Measurements from ENCODE around the gene CLEC2D.
"Not testable (repeated sequence)": the region's sequence is repeated elsewhere in the genome, so short reads cannot be mapped to it uniquely, and the experiment has no call there.

CLEC2D gene

DNA sequence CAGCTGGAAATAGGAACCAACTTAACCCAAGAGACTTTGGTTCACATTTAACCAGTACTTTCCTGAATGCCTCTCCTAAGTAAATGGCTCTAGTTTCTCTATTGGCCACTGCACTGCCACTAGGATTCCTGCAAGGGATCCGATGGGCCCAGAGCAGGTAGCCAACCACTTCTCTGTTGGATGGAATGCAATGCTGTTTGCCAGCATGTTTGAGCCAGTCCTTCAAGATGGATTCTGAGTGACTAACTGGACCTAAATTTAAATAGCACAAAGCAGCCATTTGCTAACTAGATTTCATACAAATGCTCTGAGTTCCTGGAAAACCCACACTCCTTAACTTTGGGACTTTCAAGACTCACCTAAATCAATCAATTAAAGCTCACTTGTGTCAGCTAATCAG, 9.5 kb upstream of the CLEC2D start:
- no peak for DNase-seq (ENCODE audit: low spot score)

DNA sequence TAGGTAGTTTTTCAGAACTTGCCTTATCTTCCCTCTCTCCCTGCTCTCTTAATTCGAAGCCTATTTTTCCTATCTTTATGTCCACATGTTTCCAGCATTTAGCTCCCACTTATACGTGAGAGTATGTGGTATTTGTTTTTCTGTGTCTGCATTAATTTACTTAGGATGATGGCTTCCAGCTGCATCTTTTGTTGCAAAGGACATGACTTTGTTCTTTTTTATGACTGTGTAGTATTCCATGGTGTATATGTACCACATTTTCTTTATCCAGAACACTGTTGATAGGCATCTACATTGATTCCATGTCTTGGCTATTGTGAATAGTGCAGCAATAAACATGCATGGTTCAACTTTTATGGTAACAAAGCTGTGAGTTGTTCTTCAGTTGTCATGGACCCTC, 7.8 kb upstream of the CLEC2D start:
- no peak for DNase-seq (ENCODE audit: low spot score)

DNA sequence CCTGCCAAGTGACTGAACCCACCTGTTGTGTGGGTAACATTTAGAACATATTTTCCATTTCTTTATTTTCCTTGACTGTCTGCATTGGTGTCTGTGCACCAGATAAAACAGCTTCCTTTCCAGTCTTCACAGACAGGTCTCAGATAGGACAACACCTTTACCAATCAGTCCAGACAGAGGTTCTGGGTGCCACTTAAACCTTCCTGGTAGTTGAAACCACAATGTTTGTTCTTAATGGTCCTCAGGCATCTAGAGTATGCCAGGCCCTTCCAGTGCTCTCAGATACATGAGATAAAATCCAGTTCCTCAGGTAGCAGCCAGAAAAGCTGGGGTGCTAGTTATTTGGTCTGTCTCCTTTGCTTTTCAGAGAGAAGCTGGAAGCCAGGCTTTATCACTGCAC, 7.0 kb upstream of the CLEC2D start:
- DNase-seq (ENCODE audit: low spot score), result no peak

DNA sequence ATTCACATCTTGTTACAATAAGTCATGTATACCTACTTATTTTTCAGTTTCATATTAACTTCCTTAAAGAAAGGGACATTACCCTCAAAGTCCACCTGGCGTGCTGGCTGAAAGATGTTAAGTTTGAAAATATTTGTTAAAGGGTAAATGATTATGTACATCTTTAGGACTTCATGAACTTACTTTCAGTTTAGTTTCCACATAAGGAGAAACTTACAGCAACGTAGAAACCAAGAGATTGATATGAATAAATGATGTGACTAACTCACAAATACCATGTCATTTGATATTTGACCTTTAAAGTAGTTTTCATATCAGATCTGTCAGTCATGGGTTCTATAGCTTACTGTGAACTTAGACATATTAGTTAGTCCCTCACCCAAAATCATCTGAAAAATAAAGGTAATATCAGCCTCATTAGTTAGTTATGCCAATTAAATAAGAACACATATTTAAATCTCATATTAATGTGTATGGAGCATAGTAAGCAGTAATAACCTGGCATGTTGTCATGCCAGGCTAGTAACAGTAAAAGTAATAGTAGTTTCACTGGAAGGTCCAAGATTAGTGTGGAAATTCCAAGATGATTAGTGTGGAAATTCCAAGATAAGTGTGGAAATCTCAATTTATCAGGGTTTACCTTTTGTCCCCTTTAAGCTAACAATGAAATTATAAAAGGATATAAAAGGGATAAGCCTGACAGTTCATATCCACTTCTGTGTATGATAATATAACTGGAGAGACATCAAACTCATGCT, 1.9 kb upstream of the CLEC2D start:
- DNase-seq (ENCODE audit: low spot score), result no peak

DNA sequence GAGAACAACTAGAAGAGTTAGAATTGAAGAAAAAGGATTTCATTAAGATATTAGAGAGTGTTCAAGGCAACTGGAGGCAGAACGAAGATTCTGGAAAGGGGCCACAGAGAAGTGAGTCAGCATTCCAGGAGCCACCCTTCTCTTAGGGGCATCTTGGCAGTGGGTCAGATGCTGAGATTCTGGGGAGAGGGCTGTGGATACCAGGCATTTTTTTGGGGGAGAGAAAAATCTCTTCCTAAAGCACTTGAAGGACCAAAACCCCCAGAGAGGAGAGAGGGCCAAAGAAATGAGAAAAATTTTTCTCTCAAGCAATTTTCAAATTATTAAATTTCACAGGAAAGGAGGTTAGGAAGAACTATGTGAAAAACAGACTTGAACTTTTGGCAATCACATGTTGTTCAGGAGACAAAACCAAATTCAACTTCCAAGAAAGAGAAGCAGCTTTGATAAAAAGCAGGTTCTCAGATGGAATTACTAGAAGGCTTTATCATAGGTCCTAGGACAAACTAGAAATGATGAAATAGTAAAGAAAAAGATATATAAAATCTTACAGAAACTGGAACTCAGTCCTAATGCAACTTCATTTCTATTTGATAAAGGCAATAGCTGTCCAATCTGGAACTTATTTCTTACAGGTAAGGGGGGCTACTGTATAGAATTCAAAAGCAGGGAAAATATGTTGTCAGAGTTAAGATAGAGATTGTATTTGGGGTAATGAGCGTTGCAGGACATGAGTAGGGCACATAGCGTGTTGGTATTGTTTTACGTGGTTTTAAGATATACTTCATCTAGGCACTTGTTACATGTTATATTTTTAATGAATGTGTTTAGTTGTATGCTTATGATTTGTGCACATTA, 1.1 kb upstream of the CLEC2D start:
- DNase-seq (ENCODE audit: low spot score), result no peak

DNA sequence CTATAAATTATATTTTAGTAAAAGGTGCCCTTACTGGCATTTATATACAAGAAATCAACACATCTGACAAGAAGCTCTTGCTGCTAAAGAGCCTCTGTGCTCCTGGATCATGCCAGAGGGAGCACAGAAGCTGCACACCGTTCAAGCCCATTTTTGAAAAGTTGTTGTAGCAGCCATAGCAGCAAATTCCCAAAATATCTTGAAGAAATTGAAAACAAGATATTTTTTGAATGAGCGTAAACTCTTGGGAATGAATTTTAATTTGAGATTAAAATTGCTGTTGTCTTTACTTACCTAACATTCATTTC, 540 bp upstream of the CLEC2D start:
- no peak for DNase-seq (ENCODE audit: low spot score)

DNA sequence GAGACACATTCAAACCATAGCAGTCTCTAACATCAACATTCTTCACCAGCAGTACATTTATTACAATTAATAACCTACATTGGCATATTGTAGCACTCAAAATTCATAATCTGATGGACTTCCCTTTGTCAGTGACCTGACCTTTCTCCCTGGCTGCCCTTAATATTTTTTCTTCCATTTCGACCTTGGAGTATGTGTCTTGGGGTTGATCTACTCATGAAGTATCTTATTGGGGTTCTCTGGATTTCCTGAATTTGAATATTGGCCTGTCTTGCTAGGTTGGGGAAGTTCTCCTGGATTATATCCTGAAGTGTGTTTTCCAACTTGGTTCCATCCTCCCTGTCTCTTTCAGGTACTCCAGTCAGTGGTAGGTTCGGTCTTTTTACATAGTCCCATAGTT, 2.8 kb downstream of the CLEC2D start:
- not testable (repeated sequence) for DNase-seq (ENCODE audit: low spot score)

DNA sequence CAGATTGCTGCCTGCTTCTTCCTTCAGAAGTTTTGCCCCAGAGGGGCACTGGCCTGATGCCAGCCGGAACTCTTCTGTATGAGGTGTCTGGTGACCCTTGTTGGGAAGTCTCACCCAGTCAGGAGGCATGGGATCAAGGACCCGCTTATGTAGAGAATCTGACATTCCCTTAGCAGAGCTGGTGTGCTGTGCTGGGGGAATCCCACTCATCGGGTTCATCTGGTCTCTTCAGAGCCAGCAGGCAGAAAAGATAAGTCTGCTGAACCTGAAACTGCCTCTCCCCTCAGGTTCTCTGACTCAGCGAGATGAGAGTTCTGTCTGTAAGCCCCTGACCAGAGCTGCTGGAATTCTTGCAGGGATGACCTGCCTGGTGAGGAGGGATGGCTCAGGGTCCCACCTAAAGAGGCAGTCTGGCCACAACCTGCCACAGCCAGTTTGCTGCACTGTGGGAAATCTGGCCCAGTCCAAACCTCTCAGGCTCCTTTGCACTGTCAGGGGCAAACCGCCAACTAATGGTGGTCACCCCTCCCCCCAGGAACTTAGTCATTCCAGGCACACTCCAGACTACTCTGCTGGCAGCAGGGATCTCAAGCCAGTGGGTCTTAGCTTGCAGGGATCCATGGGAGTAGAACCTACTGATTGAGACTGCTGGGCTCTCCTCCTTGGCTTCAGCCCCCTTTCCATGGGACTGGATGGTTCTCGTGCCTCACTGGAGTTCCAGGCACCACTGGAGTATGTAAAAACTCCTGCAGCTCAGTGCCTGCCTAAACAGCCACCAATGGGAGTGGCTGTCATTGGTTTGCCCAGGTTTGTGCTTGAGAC, 4.1 kb downstream of the CLEC2D start:
- peak; percentile 64 for DNase-seq (ENCODE audit: low spot score)

DNA sequence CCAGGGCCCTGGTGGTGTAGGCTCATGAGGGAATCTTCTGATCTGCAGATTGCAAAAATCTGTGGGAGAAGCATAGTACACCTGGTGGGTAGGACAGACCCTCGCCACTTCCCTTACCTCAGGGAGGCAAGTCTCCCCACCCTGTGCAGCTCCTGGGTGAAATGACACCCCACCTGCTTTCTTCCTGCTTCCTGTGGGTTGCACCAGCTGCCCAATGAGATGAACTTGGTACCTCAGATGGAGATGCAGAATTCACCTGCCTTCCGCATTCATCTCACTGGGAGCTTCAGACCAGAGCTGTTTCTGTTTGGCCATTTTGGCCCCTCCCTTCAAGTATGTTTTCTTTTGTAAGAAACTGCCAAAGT, 4.7 kb downstream of the CLEC2D start:
- no peak for DNase-seq (ENCODE audit: low spot score)

DNA sequence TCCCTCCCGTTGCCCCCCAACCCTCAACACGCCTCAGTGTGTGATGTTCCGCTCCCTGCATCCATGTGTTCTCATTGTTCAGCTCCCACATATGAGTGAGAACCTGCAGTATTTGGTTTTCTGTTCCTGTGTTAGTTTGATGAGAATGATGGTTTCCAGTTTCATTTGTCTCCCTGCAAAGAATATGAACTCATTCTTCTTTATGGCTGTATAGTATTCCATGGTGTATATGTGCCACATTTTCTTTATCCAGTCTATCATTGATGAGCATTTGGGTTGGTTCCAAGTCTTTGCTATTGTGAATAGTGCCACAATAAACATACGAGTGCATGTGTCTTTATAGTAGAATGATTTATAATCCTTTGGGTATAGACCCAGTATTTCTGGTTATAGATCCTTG, 13.0 kb downstream of the CLEC2D start:
- not testable (repeated sequence) for DNase-seq (ENCODE audit: low spot score)

DNA sequence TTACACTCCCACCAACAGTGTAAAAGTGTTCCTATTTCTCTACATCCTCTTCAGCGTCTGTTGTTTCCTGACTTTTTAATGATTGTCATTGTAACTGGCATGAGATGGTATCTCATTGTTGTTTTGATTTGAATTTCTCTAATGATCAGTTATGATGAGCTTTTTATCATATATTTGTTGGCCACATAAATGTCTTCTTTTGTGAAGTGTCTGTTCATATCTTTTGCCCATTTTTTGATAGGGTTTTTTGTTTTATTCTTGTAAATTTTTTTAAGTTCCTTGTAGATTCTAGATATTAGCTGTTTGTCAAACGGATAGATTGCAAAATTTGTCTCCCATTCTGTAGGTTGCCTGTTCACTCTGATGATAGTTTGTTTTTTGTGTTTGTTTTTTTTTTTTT, 13.4 kb downstream of the CLEC2D start:
- DNase-seq (ENCODE audit: low spot score), result not testable (repeated sequence)

DNA sequence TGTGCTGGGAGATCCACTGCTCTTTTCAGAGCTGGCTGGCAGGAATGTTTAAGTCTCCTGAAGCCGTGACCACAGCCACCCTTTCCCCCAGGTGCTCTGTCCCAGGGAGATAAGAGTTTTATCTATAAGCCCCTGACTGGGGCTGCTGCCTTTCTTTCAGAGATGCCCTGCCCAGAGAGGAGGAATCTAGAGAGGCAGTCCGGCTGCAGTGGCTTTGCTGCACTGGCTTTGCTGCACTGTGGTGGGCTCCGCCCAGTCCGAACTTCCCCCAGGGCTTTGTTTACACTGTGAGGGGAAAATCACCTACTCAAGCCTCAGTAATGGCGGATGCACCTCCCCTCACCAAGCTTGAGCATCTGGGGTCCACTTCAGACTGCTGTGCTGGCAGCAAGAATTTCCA, 15.9 kb downstream of the CLEC2D start:
- DNase-seq (ENCODE audit: low spot score), result not testable (repeated sequence)

DNA sequence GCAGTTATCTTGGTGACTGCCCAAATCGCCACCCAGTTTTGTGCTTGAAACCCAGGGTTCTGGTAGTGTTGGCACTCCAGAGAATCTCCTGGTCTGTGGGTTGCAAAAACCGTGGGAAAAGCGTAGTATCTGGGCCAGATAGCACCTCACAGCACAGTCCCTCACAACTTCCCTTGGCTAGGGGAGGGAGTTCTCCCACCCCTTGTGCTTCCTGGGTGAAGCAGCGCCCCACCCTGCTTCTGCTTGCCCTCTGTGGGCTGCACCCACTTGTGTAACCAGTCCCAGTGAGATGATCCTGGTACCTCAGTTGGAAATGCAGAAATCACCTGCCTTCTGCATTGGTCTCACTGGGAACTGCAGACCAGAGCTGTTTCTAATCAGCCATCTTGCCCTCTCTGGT, 16.4 kb downstream of the CLEC2D start:
- no peak for DNase-seq (ENCODE audit: low spot score)

DNA sequence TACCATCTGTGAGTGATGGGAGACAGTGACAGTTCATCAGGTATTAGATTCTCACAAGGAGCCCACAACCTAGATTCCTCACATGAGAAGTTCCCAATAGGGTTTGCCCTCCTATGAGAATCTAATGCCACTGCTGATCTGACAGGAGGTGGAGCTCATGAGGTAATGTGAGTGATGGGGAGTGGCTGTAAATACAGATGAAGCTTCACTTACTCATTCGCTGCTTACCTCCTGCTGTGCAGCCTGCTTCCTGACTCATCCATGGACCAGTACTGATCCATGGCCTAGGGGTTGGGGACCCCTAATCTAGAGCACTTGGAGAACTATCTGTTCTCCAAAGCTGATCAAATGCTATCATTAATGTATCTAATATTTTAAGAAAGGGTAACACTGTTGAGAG, 17.7 kb downstream of the CLEC2D start:
- no peak for DNase-seq (ENCODE audit: low spot score)

DNA sequence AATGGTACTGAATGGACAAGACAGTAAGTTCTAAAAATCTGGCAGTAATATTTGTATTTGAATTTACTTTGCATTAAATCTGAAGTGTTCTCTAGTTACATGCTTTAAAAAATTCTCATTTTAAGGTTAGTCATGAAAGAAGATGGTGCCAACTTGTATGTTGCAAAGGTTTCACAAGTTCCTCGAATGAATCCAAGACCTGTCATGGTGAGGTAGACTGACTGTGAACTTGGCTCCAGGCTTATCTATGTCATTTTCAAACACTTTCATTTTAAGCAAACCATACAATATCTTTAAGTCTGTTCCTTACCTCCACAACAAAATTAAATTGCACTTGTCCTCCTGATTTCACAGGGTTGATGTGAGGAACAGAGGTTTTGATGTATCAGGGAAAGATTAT, 23.4 kb downstream of the CLEC2D start:
- DNase-seq (ENCODE audit: low spot score), result no peak

DNA sequence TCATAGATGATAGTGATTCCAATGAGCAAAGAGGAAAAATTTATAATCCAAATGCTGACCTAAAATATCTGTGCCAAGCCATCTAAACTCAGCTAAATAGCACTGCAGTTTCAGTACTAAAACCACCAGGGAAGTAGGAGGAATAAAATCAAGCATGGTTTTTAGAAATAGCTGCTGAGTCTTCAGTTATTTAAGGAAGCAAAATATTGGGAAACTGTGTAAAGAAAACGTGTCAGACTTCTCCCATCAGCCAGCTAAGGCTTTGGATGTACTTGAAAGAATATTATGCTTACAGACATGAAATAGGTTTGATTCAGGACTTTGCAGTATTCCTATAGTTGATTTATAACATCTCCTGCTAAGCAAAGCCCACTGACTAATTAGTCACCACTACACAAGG, 24.7 kb downstream of the CLEC2D start:
- no peak for DNase-seq (ENCODE audit: low spot score)

DNA sequence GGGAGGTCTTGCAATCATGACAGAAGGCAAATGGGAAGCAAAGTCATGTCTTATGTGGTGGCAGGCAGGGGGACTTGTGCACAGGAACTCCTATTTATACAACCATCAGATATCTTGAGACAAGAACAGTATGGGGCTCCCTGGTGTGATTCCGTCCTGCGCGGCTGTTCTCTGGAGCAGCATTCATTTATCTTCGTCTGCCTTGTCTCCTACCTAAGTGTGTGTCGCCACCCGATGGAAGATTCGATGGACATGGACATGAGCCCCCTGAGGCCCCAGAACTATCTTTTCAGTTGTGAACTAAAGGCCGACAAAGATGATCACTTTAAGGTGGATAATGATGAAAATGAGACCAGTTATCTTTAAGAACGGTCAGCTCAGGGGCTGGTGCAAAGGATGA, 25.6 kb downstream of the CLEC2D start:
- not testable (repeated sequence) for DNase-seq (ENCODE audit: low spot score)

DNA sequence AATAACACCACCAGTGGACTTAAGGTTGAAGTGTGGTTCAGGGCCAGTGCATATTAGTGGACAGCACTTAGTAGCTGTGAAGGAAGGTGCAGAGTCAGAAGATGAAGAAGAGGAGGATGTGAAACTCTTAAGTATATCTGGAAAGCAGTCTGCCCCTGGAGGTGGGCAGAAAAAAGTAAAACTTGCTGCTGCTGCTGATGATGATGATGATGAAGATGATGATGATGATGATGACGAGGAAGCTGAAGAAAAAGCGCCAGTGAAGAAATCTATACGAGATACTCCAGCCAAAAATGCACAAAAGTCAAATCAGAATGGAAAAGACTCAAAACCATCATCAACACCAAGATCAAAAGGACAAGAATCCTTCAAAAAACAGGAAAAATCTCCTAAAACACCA, 26.1 kb downstream of the CLEC2D start:
- DNase-seq (ENCODE audit: low spot score), result not testable (repeated sequence)

DNA sequence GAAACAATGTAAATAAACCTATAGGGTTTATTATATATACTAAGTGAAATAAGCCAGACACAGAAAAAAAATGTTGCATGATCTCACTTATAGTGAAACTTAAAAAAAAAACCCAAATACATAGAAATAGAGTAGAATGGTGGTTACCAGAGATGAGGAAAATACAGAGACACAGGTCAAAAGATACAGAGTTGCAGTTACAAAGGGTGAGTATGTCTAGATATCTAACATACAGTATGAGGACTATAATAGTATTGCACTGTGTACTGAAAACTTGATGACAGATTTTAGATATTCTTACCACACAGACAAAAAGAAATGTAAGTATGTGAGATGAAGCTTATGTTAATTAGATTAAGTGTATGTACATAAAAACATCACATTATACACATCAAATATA, 28.1 kb downstream of the CLEC2D start:
- DNase-seq (ENCODE audit: low spot score), result no peak

DNA sequence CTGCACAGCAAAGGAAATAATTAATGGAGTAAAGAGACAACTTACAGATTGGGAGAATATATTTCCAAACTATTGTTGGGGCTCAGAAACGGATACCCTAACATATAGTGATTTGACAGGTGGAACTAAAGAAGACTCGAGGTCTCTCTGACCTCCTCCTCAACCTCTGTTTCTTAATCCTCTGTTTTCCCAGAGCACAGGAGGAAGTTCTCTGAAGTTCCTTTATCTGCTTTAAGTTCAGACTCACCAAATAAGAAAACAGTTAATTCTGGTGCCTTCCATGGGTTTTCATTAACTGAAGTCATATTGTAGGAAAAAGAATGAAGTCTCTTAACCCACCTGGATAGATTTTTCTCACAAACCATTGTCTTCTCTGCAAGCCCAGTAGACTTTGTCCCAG, 29.2 kb downstream of the CLEC2D start:
- no peak for DNase-seq (ENCODE audit: low spot score)

DNA sequence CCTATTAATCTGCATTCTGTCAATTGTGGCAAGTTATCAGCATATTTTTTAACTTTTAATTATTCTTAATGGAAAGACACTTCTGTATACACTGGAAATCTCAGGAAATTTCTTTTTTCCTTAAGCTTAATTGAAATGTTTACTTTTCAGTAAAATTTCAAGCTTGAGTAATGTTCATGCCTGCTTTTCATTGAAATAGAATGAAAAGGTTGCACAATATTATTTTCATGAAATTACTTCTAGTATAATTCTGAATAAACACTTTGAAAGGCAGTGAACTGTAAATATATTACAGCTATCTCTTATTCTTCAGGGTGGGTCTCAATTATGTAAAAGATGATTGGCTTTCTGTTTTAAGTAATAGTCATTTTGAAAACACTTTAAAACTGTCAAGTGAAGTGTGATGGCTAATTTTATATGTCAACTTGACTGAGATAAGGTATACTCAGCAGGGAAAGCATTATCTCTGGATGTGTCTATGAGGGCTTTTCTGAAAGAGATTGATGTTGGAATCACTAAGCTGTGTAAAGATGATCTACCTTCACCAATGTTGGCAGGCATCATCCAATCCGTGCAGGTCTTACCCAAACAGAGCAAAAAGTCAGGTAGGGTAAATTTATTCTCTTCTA, 29.9 kb downstream of the CLEC2D start:
- no peak for DNase-seq (ENCODE audit: low spot score)

DNA sequence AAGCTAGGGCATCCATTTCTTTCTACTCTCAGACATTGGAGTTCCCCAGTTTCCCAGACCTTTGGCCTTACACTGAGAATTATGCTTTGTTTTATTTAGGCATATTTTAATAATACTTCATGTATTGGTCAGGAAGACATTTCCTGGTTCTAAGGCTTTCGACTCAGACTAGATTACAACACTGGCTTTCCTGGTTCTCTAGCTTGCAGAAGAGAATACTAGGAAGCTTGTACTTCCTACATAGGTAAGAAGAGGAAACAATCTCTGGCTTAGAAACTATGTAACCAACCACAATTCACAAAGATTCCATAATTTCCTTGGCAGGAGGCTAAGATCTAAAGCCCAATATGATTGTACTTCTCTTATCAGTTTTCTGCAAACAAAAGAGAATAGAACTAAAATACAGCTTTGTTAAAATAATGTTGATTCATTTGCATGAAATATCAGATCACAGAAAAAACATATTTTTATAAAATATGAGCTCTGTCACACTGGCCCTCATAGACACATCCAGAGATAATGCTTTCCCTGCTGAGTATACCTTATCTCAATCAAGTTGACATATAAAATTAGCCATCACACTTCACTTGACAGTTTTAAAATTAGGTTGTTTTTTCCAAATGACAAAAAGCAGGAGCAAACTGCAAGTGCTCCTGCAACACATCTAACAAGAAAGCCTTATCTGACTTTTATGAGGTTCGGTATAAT, 30.5 kb downstream of the CLEC2D start:
- no peak for DNase-seq (ENCODE audit: low spot score)
